HG02938 (cell line): Measurements from ENCODE around the gene TEX28.
"Not testable (repeated sequence)": the region's sequence is repeated elsewhere in the genome, so short reads cannot be mapped to it uniquely, and the experiment has no call there.

Experiments
- ATAC-seq: cut with Tn5 transposase; IDR thresholded peaks from one replicate; pipeline ENCODE4 v1.9.1; 2021; ENCODE audit warnings: mild to moderate bottlenecking, moderate library complexity; ENCODE audit not compliant: unreplicated experiment

TEX28 gene

DNA sequence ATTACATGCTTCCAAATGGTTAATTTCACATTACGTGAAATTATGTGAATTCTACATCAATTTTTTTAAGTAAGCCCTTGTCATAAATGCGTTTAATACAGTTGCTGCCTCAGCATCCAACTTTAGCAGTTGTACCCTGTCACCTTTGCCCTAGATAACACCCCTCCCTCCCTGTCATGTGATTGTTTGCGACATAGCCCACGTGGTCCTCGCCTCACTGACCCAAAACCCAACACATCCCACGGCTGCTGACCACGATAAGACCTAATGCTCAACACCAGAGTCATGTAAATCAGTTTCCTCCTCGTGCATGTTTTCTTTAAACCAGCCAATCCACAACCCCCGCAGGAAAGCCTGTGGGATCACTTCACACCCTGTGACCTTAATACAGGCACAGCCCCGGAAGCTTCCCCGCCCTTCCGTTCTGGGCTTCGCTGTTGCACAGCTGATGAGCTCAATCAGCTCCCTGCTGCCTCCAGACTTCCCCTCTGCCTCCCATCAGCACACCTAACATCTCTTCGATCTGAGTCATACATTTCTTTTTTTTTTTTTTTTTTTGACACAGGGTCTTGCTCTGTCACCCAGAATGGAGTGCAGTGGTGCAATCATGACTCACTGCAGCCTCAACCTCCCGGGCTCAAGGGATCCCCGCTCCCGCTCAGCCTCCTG is 47.4 kb downstream of the TEX28 start:
- not testable (repeated sequence) for ATAC-seq

DNA sequence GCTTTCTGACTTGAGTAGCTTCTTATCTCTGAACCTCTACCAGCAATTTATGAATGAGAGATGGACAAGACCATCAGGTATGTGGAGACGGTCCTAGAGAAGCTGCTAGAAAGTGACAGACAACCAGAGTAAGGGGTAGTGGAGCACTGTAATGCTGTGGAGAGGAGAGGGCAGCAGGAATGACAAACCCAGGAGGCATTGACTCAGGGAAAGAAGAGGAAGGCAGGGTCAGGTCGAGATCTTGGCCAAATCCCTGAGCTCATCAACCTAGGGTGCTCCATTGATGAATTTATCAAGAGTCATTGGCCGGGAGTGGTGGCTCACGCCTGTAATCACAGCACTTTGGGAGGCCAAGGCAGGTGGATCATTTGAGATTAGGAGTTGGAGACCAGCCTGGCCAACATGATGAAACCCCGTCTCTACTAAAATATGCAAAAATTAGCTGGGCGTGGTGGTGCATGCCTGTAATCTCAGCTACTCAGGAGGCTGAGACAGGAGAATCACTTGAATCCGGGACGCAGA is 54.9 kb downstream of the TEX28 start:
- not testable (repeated sequence) for ATAC-seq

- ATAC-seq, result not testable (repeated sequence)
Observed at GRCh38 chrX:154238939-154239559, 55.9 kb downstream of the TEX28 start.

DNA sequence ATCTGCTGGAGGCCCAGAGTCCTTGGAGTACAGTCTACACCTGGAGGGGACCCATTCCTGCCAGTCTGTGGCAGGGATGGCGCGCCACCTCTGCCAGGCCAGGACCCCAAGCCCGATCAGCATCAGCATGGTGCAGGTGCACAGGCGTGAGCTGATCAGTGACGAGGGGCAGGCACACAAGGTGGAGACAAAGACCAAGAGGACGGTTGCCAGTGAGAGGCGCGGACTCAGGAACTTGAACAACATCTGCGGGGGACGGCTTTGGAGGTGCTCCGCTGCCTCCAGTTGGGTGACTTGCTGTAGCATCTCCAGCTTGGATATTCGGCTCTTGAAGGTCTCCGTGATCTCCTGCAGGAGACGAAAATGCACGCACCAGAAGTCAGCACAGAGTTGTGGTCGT is 61.3 kb downstream of the TEX28 start:
- not testable (repeated sequence) for ATAC-seq

- ATAC-seq, result not testable (repeated sequence)
Observed at GRCh38 chrX:154231443-154231842, 63.5 kb downstream of the TEX28 start.

DNA sequence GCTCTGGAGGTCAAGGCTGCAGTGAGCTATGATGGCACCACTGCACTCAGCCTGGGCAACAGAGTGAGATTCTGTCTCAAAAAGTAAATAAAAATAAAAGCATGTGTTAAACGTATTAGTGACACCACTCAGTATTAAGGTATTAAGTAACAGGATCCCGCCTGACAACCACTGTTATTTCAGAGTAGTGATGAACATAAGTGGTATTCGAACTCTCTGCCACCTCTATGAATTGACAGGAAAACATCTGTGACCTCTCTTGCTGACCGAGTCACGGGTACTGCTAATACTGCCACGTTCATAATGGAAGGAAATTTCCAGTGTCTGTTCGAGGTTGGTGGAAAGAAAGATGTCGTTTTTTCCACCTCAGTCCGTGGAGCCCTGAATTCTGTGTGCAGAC is 68.2 kb downstream of the TEX28 start:
- ATAC-seq, result not testable (repeated sequence)

DNA sequence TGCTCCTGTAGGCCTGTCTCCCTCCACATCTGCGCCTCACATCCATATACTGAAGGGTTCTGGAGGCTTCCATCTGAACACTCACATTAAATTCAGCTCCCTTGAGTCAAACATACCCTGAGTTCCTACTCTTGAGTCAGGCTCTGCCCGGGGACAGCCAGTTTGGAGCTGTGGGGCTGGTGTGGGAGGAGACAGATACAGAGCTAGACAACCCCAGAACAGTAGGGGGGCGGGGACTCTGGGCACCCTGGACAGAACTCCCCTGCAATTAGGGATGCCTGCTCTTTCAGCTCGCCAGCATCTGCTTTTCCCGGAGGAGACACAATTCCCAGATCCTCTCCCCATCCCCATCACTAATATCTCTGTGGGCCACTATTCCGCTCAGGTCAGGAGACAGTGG is 69.6 kb downstream of the TEX28 start:
- not testable (repeated sequence) for ATAC-seq
